Mucosa of descending colon (tissue), 3 donors: Measurements from ENCODE around the gene COTL1. TPM values are rescaled to one million over a fixed set of nuclear protein-coding genes. Genes with fewer than 3 reads are reported as not detected.

Source experiments
- ATAC-seq: fragments of 200-7000 bp; cut with Tn5 transposase; one replicate; pipeline ENCODE4 v1.9.1; 2020; ENCODE audit warnings: mild to moderate bottlenecking, moderate library complexity
- DNase-seq, 3 donors: peaks; one replicate each; pipeline ENCODE4 v3.0.0-alpha.2; 2020
- H3K36me3 ChIP-seq: fragments of 200-600 bp; one replicate; pipeline ENCODE4 v1.8.0; 2021; ENCODE audit warnings: low read depth, mild to moderate bottlenecking
- H3K4me1 ChIP-seq: fragments of 200-600 bp; one replicate; pipeline ENCODE4 v1.8.0; 2021; ENCODE audit warnings: low read depth, mild to moderate bottlenecking
- H3K4me3 ChIP-seq: fragments of 200-600 bp; one replicate; pipeline ENCODE4 v1.8.0; 2021; ENCODE audit warnings: mild to moderate bottlenecking
- H3K9me3 ChIP-seq: fragments of 200-600 bp; one replicate; pipeline ENCODE4 v1.8.0; 2021; ENCODE audit warnings: mild to moderate bottlenecking
- intact Hi-C, 2 donors: fragments of 100-400 bp; cut with DNase I in 1 of 2; cut with micrococcal nuclease in 1 of 2; formaldehyde crosslinking; loops; one replicate each; pipeline versions ENCODE4 v1.11.0 to v1.11.1; 2022; cut with DNase I, micrococcal nuclease
- total RNA-seq, 3 donors: library from RNA; stranded (reverse); fragmentation: NEBNext Ultra II Directional in 2 of 3; extraction: Animal tissue kit (Norgen Biotek cat#: 25700) in 2 of 3; gene quantifications; one replicate each; pipeline versions ENCODE4 v1.2.1 to v1.2.4, GENCODE V29; 2021 to 2023
- TF ChIP-seq, protein P1 (sequence below): fragments of 200-600 bp; IDR thresholded peaks from one replicate; pipeline ENCODE4 v1.8.0; 2022; ENCODE audit warnings: antibody characterized with exemption, mild to moderate bottlenecking
- donor health status: DM: no; HTN: no; CAD: no; lungs with moderate emphysema.
- donor health status: DM: no; HTN: no; CAD: no.
- donor health status: DM: no; HTN: yes; CAD: no.

The COTL1 gene
- total RNA-seq, 3 donors from 2014 or later: 52.8 to 120 (median 56.8) TPM

- Histone ChIP-seq H3K4me1 (peaks cover 20% of the 10 kb centered on the region), H3K9me3 (no peaks in the 10 kb centered on the region), H3K36me3 (no peaks in the 10 kb centered on the region), H3K4me3 (no peak overlapping the region)
- intact Hi-C loops: no loop called here
- DNase-seq (no peak), ATAC-seq (peak; percentile 51)
- TF ChIP-seq, protein P1, sequence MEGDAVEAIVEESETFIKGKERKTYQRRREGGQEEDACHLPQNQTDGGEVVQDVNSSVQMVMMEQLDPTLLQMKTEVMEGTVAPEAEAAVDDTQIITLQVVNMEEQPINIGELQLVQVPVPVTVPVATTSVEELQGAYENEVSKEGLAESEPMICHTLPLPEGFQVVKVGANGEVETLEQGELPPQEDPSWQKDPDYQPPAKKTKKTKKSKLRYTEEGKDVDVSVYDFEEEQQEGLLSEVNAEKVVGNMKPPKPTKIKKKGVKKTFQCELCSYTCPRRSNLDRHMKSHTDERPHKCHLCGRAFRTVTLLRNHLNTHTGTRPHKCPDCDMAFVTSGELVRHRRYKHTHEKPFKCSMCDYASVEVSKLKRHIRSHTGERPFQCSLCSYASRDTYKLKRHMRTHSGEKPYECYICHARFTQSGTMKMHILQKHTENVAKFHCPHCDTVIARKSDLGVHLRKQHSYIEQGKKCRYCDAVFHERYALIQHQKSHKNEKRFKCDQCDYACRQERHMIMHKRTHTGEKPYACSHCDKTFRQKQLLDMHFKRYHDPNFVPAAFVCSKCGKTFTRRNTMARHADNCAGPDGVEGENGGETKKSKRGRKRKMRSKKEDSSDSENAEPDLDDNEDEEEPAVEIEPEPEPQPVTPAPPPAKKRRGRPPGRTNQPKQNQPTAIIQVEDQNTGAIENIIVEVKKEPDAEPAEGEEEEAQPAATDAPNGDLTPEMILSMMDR: no peak
Observed at GRCh38 chr16:84568066-84568465, 49.8 kb downstream of the COTL1 start.

GRCh38 chr16:84567286-84567962, 50.5 kb downstream of the COTL1 start:
- no peak for DNase-seq
- no peak for ATAC-seq
- no peaks in the 10 kb centered on the region for H3K36me3 ChIP-seq
- TF ChIP-seq, protein P1: no peak
- intact Hi-C loops: no loop called here
- no peaks in the 10 kb centered on the region for H3K9me3 ChIP-seq
- H3K4me3 ChIP-seq: no peak overlapping the region
- H3K4me1 ChIP-seq: peaks cover 20% of the 10 kb centered on the region

DNA sequence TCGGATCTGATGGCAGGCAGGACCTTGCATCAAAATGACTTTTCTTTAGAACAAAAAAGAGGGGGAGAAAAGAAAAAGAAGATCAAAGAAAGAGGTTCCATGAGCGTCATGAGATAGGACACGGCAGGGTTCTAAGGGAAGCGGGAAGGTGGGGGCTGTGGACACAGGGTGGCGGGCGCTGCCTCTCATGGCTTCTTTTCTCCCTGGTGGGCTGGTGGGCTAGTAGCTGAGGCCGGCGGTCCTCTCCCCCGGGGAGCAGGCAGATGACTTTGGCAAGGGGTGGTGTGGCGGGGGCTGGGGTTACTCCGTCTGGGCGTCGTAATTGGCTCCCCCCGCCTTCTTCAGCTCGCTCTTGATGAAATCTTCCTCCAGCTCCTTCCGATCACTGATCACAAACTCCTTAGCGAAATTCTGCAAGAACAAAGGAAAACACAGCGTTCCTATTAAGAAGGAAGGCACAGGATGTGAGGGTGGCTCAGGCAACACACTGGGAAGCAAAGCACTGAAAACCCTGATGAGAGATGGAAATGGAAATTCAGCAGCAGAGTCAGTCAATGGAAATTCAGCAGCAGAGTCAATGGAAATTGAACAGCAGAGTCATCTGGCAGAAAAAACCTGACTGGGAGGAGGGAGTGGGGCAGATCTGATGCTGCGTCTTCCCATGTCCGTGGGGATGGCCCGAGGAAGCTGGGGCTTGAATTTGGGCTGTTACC, 51.2 kb downstream of the COTL1 start:
- peaks cover 20% of the 10 kb centered on the region for H3K4me1 ChIP-seq
- no peak overlapping the region for H3K4me3 ChIP-seq
- TF ChIP-seq, protein P1: no peak
- intact Hi-C loops: no loop called here
- H3K9me3 ChIP-seq: no peaks in the 10 kb centered on the region
- ATAC-seq: no peak
- no peaks in the 10 kb centered on the region for H3K36me3 ChIP-seq
- DNase-seq: no peak

DNA sequence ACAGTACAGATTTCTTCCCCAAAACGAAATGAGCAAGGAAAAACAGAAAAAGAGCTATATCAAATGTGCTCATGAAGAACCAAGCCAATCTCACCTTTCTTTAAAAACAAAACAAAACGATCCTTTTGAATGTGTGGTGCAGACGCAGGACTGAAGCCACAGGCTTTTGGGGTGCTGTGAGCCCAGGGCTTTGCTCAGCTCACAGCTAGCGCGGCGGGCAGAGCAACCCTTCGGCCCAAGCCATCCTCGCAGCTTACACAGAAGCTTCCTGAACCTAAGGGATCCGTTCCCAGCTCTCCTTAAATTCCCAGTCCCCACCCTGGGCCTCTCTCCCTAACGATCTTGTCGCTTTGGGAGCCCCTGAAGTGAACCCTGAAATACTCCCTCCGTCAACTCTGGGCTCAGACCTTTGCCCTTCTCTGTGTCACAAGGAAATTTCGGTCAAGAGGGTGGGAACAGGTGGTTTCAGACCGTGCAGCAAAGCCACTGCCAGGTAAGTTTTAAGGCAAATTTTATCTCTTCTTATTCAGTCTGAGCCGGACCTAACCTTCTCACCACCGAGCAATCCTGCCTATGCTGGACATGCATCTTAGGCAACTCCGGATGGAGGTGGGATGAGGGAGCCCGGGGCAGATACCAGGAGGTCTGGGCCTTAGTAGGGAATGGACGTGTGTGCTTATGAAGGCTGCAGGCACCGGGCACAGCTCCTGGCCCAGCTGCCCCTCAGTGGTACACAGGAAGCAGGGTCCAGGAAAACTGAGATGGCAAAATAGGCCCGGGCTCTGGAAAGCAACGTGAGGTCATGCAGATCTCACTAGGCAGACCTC, 52.0 kb downstream of the COTL1 start:
- no peaks in the 10 kb centered on the region for H3K36me3 ChIP-seq
- no peaks in the 10 kb centered on the region for H3K9me3 ChIP-seq
- intact Hi-C loops: no loop called here
- DNase-seq: peak in 1 of 3 donors; percentile 36
- H3K4me1 ChIP-seq: peaks cover 20% of the 10 kb centered on the region
- ATAC-seq: peak; percentile 4
- H3K4me3 ChIP-seq: no peak overlapping the region
- TF ChIP-seq, protein P1: no peak

GRCh38 chr16:84563786-84564420, 54.0 kb downstream of the COTL1 start:
- no peak for DNase-seq
- no peak overlapping the region for H3K4me3 ChIP-seq
- no peaks in the 10 kb centered on the region for H3K36me3 ChIP-seq
- no peaks in the 10 kb centered on the region for H3K9me3 ChIP-seq
- intact Hi-C loops: no loop called here
- TF ChIP-seq, protein P1: no peak
- H3K4me1 ChIP-seq: peaks cover 13% of the 10 kb centered on the region
- no peak for ATAC-seq
